LoVo (cell line): ENCODE measurements around the gene EPB42.

ENCODE experiments used
- DNase-seq: peaks from one replicate; pipeline ENCODE4 v3.0.0-alpha.2; 2016; ENCODE audit warnings: low spot score

EPB42 gene

DNA sequence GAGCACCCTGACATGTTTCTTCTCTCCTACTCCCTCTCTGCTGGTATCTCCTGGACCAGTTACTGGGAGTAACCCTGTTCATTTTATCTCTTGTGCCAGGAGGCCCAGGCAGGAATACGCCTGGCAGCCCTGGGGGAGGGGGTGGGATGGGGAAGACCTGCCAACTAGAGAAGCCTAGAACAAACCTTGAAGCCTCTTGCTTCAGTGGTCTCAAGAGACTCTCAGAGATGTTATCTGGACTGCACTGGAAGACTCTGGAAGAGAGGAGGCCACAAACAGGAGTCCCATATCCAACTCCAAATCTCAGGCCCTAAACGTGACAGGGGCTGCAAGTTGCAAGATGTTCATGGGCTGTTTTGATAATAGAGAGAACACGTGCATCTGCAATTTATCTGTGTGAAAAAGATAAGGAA is at the start of gene EPB42:
Gene EPB42, minus strand, starts transcription at position 28 of the 413 bp plus-strand sequence. CDS start 193 bp downstream, outside the sequence.
- DNase-seq, result no peak

DNA sequence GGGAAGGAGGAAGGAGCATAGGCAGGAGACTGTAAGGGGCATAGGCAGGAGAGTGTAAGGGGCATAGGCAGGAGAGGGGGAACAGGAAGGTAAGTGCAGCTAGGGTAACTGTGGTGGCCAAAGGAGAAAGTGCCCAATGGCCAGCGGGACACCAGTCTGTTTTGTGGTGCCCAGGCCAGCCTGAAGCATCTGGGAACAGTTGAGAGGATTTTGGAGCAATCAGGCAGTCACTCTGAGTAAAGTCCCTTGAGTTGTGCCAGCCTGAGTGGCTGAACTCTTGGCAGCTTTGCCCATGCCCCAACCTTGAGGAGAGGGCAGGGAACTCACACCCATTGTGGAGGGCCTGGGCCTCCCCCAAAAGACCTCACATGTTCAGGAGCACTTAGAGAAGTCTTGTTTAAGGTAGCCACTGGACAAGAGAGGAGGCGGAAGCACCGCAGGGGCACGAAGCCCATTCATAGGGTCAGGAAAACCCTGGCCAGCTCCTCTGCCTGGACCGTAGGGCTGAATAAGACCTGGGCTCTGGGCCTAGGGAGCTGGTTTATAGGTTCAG is 49.4 kb upstream of the EPB42 start:
- DNase-seq, result no peak

DNA sequence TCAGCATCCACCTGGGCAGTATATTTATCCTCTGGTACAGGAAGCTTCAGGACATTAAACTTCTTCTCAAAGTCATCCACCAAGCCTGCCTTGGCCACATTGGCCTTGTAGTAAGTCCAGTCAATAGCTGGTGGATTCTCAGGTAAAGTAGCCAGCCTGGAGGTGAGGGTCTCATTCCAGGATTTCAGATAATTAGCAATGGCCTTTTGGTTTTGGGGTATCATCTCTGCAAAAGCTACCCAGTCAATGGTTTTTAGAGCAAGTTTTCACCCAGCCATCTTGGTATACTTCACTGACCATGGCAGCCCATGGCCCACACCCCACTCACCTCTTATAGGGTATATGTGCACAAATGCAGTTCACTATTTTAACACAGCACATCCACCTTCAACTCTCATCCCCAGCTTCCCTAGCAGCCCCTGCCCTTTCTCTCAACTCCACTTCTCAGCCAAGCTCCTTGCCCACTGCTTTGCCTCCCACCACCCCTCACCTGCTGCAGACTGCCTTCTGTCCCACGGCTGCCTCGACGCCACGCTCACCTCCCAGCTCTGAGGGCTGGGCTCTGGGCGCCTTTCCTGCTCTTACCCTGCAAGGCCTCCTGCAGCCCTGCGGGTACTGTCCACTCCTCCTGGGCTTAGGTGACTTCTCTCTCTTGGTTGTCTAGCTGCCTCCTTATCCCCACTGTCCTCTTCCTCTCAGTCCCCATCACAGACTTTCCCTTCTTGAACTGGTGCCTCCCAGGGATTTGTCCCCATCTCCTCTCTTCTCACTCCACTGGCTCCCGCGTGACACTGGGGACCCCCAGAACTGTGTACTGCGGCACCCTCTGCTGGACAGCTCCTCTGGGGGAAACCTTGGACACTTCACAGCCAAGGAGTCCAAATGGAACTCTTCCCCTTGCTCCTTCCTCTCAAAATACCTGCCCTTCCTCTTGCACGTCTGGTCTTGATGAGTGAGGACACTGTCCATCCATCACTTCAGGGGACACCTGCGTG is 47.6 kb upstream of the EPB42 start:
- DNase-seq, result no peak

DNA sequence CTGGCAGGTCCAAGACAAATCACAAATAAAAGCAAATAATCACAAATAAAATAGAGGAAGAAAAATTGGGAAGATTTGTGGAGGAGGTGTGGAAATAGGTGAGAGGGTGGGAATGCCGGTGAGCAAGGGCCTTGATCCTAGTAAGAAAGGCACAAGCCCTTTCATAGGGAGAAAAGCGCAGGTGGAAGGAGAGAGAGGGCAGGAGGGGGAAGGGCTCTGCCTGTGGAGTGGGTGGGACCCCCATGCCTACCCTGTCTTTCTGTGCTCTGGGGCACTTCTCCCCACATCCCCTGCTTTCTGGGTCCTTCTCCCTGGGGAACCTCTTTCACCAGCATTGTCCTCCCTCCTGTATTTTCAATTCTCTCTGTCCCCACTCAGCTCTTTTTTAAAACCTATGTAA is 46.6 kb upstream of the EPB42 start:
- no peak for DNase-seq

DNA sequence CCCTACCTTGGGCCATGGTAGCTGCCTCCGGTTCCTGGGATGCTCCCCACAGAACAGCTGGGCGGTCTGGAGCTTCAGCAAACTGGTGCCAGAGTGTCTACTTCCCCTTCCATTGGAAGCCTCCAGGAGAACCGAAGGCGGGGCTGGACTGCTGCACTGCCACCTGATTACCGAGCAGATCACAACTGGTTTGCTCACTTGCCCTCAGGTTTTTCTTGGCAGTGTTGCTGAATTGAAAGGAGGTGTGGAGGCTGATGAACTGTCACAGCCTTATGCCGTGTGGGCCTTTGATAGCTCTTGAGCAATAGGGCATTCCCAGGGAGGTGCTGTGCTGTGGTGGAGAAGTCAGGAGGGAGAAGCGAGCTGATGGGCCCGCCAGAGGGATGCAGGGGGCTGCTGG is 46.0 kb upstream of the EPB42 start, which contains the start of gene TGM5:
Gene TGM5, minus strand, starts transcription at position 95 of the 400 bp plus-strand sequence. Its CDS starts 79 bp downstream, at position 16.
- no peak for DNase-seq

DNA sequence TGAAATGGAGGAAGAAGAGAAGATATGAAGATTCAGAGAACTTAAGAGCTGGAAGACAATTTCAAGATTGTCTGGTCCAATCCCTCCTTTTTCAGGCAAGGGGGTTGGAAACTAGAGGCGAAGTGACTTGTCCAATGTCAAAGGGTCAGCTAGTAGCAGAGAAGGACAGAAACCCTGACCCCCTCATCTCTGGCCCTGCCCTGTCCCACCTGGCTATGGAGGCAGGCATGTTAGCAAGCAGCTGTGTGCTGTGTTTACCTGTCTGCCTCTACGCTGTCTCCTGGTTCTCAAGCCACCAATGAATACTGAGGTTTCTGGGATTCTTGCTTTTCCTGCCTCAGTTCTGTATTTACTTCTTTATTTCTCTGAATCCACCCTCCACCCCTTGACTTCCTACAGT is 45.6 kb upstream of the EPB42 start:
- no peak for DNase-seq

DNA sequence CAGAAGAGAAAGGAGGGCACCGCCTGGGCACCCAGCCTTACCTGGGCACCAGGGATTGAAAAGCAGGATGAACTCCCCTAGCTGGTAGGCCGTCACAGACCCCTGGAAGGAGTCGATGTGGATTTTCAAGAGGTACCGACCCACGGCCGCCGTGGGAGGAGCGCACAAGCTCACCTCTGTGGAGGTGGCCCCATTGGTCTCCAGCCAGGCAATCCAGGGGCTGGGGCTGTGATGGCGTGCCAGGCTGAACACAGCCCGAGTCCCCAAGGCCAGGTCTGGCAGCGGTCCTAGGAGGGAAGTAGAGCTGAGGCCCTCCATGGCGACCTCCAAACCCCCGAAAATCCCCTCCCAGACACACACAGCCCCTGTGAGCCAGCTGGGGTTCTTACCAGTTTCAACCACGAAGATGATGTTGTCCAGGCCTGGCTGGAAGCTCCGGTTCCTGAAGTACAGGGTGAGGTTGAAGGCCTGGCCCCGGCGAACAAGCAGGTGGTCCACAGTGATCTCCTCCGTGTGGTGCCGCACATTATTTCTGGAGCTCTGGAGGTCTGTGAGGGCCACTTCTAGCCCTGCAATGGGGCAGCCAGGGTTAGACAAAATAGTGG is 39.3 kb upstream of the EPB42 start:
- no peak for DNase-seq

DNA sequence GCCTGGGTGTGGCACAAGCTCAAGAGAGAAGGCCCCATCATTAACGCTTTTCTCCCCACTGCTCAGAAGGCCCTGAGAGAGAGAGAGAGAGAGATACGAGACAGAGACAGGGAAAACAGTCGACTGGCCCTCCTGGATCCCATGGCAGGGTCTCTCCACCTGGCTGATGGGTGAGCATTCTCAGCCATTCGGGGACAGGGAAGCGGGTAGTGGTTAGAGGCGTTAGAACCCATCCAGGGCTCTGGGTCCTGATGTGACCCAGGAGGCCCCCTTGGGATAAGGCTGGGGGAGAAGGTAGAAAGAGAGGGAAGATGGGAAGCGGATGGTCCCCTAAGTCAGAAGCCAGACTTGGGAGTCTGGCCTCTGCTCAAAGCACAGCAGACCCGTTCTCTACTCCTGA is 38.0 kb upstream of the EPB42 start:
- DNase-seq, result no peak

DNA sequence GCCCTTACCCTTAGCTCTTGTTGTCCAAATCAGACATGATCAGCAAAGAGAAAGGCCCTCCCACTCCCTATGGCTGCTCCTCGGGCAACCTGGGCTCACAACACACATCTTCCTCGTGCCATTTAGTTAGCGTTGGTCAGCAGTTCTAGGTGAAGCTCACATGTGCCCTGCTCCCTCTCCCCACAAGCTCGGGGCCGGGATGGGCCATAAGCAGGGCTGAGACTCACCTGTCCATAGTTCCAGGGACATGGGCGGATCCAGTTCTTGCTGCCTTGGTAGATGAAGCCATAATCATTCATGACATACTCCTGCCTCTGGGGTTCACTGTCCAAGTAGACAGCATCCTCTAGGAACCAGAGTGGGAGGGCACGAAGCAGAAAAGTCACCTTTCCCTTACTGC is 35.5 kb upstream of the EPB42 start:
- no peak for DNase-seq

DNA sequence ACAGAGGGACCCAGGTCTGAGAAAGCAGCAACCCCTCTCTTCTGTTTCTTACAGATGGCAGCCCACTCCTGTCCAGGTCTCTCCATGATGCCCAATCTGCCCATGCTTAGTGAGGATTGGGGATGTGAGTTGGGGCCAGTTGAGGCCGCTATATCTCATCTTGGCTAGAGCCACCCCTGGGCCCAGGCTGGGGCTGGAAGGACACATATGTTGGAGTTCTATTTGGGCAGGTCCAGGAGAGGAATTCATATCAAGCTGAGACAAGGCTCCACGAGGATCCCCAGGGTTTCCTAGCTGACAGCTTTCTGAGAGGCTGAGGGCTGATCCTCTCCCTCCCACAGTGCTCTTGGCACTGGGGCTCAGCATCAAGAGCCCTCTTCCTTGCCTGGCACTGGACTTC is 34.6 kb upstream of the EPB42 start:
- no peak for DNase-seq

DNA sequence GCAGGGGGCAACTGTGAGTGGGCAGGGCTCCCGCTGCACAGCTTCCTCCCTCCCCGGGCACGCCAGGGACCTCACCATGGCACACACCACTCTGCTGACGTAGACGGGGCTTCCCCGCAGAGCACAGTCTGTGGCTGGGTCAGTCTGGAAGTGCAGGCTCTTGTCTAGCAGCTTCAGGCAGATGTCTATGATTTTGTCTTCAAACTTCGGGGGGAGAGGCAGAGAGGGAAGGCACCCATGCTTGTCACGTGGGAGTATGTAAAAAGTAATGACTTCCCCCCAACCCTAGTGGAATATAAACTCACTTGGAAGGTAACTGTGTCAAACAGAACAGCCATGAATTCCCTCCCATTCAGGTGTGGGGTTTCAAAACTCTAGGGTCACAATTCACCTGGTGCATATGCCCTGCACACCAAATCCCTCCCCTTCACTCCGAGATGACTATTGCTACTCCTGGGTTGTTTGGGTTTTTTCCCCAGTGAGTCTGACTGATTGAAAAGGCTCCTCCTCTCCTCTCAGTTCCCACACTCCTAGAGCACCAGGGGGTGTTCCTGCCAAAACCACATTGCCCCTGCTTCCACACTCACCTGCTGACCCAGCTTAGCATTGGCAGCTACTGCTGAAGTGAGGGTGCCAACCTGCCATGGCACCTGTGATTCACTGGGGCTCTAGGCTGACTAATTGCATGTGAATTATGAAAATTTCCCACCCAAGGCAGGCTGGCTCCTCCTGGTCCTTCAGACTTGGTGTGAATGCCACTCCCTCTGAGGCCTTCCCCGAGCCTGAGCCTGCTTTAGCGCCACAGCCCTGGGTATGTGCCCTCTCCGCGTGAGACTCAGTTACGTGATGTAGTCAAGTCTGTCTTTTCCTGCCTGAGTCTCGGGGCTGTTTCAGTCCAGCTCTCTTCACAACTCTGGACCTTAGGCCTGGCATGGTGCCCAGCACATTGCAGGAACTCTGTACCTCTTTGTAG is 32.9 kb upstream of the EPB42 start:
- DNase-seq, result peak; percentile 46

DNA sequence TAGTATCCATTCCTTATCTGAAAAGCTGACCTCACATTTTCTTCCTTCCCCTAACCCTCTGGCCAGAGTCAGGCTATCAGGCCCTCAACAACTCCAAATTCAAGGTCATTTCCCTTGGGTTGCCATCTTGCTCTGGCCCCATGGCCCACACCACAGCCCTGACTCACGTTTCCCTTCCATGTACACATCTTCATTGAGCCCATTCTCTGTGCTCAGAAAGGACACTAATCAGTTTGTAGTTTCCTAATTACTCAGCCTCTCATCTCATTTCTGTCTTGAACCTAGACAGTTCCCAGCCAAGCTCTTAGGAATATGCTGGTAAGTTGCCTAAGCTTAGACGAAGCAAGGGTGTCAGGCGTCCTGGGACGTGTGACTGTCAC is 31.0 kb upstream of the EPB42 start:
- DNase-seq, result no peak

DNA sequence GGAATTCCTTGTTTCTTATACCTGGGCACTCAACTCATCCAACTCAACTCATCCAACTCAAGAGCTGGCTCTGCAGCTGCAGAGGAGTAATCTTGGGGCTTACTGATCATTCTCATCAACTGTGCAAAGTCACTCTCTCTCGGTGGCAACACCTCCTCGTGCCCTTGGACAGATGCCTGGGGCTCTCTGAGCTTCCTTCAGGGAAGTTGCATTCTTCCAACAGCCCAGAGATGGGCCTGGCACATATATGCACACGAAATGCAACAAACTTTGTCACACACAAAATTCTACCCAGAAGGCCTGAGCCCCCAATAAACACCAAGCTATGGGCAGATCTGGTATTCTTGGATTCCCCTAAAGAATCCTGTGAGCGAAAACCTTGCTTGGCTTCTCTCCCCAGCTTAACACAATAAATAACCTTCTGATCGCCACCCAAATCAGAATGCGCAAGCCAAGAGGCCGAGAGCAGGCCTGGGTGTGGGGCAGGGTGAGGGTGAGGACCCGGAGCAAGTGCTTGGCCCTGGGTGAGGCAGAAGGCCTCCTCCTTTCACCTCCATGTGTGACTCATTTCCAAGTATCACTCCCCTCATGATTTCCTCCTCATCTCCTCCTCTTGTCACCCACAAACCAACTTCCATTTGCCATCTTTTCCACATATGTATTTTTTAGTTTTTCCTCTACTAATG is 30.5 kb upstream of the EPB42 start:
- DNase-seq, result no peak

DNA sequence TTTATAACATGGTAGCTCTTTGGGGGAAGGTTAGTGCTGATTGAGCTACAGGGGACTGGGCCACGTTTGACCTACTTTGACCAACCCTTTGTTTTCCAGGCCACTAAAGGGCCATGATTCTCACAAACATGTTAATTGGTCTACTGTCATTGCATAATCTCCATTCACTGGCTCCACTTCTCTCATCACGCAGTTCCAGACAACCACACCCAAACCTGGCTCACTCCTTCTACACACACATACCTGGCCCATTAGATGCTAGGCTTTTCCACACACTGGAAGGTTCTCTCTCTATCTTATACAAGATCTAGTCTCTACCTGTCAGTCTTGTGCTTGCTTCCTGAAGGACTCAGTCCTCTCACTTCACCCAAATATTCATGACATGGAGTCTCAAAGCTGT is 30.0 kb upstream of the EPB42 start:
- DNase-seq, result no peak

DNA sequence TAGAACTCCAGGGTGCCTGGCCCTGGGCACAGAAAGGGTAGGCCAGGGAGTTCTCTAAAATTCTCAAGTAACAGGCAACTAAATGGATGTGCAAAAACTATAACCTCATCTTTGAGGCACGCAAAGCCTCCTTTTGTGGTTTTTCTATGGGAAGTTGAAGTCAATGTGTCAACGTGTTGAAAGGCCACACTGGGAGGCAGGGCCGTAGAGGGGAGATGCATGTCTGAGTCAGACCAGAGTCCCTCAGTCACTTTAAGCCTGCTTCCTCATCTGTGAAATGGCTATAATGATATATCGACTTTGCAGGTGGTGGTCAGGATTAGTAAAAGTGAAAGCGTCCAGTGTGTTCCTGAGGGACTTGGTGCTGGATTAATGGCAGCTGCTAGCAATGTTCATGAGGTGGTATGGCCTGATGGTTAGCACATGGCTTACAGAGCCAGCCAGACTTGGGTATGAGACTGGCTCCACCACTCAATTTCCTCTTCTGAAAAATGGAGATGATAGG is 28.9 kb upstream of the EPB42 start:
- no peak for DNase-seq

DNA sequence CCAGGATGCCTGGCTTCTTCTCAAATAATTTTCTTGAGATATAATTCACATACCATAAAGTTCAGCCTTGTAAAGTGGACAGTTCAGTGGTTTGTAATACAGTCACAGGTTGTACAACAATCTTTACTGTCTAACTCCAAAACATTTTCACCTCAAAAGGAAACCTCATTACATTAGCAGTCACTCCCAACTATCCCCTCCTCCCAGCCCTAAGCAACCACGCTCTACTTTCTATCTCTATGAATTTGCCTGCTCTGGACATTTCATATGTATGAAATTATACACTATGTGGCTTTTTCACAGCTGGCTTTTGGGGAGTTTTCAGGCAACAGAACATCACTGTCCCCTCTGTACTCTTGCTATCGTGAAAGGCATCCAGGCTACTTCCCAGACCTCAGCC is 28.4 kb upstream of the EPB42 start:
- no peak for DNase-seq

DNA sequence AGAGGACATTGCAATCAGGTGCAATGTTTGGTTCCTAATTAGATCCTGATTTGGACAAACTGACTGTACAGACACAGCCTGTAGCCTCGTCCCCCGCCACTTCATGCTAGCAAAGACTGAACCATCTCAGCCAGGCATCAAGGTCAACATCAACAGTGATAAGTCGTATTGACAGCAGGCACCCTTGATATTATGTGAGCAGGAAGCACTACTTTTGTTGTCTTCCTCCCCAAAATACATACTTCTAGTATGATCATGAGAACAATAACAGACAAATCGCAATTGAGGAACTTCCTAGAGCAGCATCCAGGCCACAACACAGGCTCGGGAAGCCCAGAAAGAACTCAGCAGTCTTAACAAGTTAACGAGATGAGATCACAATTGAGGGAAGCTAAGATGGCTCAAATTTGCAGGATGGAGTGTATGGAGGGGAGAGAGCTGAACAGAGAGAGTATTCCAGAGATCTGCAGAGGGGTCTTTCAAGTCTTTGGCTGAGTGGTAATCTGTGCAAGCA is 25.5 kb upstream of the EPB42 start:
- no peak for DNase-seq

DNA sequence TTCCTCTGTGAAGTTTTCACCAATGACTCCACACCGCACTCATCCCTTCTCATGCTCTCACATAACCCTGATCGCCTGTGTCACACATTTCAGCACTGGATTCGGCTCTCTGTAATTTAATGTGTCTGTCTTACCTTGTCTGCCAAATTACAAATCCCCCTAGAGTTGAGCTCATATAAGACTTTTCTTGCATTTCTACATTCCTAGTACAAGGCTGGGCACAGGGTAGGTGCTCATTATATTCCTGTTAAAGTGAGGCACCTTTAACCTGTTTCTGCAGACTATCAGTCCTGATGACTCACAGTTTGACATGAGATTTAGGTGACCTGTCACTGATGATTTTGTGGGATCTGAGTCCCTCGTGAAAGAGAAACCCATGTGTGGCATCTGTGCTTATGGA is 23.3 kb upstream of the EPB42 start:
- no peak for DNase-seq

DNA sequence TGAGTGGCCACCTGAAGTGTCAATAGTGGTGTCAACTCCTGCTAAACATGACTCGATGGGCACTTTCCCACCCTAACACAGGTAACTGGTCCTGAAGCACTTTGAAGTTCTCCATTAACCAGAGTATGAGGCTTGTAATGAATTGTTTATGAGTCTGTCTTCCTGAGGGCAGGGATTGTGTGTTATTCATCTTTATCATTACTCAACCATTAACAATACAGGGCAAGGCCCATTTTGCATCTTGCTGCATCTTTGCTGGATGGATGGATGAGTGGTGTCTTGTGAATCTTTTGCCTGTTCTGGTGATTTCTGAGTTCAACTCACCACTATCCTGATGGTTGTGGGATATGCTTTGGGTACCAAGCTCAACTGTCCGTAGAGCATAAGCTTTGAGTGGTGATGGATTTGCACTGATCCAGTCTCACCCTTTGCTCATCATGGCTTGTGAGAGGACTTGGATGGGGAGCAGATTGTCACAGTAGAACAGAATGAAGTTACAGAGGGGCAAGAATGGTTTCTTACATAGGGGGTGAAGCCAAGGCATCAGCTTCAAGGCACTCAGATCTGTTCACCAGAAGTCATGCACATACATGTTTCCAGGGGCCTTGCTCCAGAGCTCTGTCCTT is 22.3 kb upstream of the EPB42 start:
- no peak for DNase-seq

DNA sequence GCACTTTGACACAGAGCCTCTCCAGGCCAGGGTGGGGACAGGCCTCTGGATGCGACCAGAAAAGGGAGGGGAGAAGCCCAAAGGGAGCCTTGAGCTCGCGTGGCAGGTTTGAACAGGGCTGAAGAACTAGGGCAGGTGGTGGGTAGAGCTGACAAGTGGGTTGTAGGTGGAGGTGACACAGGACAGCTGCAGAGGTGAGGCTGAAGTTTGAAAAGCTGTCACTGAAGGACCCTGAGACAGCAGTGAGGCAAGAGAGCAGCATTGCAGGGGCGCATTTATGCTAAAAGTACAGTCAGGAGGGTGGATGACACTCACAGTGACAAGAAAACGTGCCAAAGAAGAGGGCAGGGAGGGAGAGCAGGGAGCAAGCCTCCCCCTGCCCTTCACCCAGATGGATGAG is 21.8 kb upstream of the EPB42 start:
- no peak for DNase-seq
